Activated CD4-positive, CD25-positive, alpha-beta regulatory T cell treated with anti-CD3 and anti-CD28 coated beads, Interleukin-2, amount 50 U/mL, for 24 hours (primary cell): ENCODE measurements around the gene POLR2F.

ENCODE experiments used
- ATAC-seq, 2 donors: fragments of 150-1000 bp; cut with Tn5 transposase; one replicate each; pipeline ENCODE4 v1.10.0; 2021; ENCODE audit warnings: mild to moderate bottlenecking in 1 of 2, moderate library complexity in 1 of 2

POLR2F gene

DNA sequence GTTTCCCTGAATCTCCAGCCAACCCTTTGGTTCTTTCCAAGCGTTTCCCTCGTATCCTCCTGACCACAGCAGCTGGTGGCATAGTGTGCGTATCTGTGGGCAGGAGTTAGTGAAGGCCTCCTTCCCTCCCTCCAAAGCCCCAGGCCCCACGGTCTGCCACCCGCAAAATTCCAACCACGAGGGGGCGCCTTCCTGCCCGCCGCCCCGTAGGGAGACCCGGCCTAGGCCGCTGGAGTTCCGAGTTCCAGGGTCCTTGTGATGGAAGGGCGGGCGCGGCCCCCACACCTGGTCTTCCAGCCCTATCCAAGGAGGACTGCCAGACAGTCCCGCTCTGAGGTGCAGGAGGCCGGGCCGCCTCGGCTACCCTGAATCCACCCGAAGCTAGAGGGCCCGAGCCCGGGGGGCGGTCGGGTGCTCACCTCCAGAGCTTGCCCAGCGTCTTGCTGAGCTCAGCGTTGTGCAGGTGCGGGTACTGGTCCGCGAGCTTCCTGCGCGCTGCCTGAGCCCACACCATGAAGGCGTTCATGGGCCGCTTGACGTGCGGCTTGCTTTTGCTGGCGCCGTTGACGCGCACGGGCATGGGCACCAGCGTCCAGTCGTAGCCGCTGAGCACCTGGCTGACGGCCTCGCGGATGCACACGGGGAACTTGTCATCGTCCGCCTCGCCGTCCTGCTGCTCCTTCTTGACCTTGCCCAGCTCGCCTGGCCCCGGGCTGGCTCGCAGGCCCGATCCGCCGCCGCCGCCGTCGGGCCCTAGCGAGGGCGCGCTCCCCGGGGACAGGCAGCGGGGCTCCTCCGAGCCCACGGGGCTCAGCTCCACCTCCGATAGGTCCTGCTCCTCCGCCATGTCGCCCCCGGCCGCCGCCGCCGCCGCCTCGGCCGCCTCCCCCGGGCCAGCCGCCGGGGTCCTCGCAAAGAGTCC lies 29.7 kb downstream of the POLR2F start:
- ATAC-seq = no peak

DNA sequence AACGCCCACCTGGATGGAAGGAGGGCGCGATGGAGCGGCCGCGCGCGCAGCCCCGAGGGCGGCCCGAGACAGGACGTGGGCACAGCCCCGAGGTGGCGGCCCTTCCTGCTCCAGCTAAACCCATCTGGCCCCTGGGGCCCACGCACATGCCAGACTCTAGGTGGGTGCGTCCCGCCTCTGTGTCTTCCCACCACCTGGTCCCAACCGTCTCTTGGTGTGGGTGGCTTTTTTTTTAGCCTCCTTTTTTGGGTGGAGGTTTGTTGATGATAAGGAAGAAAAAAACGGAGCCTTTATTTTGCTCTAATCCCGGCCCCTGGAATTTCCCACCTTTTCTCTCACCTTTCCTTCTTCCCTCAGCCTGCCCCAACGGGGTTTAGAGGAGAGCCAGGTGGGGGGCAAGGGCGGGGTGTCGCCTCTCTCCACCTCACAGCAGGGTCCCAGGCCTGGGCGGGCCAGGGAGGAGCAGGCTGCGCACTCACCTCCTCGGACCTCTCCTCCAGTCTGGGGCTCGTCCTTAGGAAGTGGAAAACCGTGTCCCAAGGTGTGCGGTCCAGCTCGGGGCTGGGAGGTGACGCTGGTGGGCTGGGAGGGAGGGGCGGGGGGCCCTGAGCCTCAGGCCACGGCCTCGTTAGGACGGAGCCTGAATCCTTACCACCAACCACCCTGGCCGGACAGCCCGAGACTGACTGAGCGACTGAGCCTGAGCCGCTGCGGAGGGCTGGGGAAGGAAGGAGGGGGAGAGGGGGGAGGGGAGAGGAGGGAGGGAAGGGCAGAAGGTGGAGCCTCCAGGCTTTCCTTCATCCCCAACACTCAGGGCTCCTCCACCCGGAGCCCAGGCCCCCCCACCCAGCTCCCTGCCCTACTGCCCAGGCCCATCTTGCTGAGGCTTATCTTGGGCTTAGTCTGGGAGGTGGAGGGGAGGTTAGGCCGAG lies 30.6 kb downstream of the POLR2F start, which contains the start of gene SOX10:
TSS of gene SOX10 (minus strand) at position 696 of the 932 bp plus-strand sequence. CDS start 771 bp downstream, outside the sequence.
- ATAC-seq = no peak

- ATAC-seq = no peak
Observed at GRCh38 chr22:37985050-37985585, 31.6 kb downstream of the POLR2F start.

DNA sequence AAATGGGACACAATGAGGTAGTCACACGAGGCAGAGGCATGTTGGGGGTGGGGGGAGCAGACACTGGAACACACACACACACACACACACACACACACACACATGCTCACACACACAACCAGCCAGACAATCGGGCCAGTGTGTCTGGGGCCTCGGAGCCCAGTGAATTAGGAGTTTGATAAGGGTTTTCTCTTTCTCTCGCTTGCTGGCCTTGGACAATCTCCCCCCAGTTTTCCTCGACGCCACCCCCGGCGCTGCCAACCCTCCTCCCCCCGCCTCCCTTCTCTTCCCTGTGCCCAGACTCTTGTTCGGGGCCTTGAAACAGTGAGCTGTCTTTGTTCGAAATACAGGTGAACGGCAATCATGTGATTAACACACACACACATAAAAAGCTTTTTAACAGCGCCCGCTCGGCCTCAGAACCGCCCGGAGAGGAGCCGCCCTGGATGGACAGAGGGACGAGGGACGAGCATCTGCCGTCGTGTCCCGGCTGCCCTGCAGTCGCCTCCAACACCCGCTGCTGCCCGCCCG lies 32.3 kb downstream of the POLR2F start:
- ATAC-seq = no peak

GRCh38 chr22:37986371-37986770 lies 32.9 kb downstream of the POLR2F start:
- no peak for ATAC-seq

- no peak for ATAC-seq
Observed at GRCh38 chr22:37989146-37990045, 35.9 kb downstream of the POLR2F start.

GRCh38 chr22:37990301-37990700 lies 36.8 kb downstream of the POLR2F start:
- no peak for ATAC-seq

DNA sequence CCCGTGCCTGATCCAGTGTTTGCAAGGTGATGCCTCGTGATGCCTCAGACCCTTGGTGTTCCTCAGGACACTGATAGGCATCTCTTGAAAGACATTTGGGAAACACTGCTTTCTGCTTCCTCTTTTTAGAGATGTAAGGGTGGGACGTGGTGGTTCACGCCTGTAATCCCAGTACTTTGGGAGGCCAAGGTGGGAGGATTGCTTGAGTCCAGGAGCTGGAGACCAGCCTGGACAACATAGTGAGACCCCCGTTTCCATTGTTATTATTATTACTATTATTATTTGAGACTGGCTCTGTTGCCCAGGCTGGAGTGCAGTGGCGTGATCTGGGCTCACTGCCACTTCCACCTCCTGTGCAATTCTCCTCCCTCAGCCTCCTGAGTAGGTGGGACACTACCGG lies 37.4 kb downstream of the POLR2F start:
- ATAC-seq = no peak

- no peak for ATAC-seq
Observed at GRCh38 chr22:37991731-37992442, 38.4 kb downstream of the POLR2F start.

GRCh38 chr22:37994049-37994448 lies 40.5 kb downstream of the POLR2F start:
- no peak for ATAC-seq

DNA sequence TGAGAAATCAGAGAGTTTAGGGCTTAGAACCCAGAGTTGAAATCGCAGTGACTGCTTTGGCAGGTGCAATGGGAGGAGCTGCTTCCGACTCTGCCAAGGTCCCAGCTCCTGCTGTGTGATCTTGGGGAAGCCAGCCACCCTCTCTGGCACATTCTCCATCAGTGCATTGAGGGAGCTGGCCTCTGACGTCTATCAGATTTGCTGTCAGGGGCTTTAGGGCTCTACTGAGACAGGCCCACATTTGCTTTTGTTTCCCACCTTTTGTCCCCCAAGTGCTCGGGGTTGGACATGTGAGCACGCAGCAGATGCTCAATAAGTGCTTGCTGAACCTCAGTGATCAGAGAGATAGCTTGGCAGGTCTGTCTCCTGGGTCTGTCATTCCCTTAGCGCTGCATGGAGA lies 41.5 kb downstream of the POLR2F start:
- no peak for ATAC-seq

- no peak for ATAC-seq
Observed at GRCh38 chr22:37995460-37995859, 42.0 kb downstream of the POLR2F start.

- no peak for ATAC-seq
Observed at GRCh38 chr22:37996079-37996478, 42.6 kb downstream of the POLR2F start.

DNA sequence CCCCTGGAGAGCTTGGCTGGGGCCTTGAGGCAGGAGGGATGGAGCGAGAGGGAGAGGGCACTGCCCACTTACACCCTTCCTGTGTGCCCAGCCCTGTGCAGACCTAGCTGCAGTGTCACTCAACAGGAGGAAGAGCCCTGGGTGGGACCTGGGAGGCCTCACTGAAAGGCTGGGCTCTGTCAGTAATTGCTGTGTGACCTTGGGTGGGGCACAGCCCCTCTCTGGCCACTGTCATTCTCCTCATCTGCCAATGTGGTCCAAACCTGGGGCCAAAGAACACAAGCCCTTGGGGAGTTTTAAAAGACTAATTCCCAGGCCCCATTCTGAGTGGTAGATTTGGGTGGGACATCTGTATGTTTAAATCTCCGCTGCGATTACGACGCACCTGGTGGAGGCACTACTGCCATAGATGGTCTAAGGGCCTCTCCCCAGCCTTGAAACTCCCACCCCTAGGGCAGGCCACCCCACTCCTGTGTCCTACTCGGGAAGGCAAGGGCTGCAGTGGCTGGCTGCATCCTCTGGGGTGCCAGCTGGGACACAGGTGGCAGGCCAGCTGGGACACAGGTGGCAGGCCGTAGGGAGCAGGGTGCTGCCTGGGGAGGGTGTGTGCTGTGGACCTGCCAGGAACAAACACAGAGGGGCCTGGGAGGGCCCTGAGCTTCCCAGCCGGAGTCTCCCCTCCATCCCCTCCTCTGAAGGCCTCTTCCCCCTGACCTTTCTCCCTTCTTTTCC lies 43.2 kb downstream of the POLR2F start:
- no peak for ATAC-seq

GRCh38 chr22:37998543-37998942 lies 45.0 kb downstream of the POLR2F start:
- no peak for ATAC-seq

GRCh38 chr22:37999236-37999635 lies 45.7 kb downstream of the POLR2F start:
- no peak for ATAC-seq

- no peak for ATAC-seq
Observed at GRCh38 chr22:37999640-38000272, 46.3 kb downstream of the POLR2F start.

DNA sequence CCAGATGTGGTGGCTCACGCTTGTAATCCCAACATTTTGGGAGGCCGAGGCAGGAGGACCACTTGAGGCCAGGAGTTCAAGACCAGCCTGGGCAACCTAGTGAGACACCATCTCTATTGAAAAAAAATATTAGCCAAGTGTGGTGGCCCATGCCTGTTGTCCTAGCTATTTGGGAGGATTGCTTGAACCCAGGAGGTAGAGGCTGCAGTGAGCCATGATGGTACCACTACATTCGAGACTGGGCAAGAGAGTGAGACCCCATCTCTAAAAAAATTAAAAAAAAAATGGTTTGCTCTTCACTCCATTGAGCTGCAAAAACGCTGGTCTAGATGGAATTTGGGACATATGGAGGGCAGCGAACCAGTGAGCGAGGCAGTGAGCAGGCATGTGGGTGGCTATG lies 52.4 kb downstream of the POLR2F start:
- no peak for ATAC-seq

GRCh38 chr22:38006906-38007305 lies 53.4 kb downstream of the POLR2F start:
- no peak for ATAC-seq
